Measurements from ENCODE around the gene LAMC3. TPM values are rescaled to one million over a fixed set of nuclear protein-coding genes. Genes with fewer than 3 reads are reported as not detected.

LAMC3 gene
- total RNA-seq, 1 donor from 2014 or later, result not detected

DNA sequence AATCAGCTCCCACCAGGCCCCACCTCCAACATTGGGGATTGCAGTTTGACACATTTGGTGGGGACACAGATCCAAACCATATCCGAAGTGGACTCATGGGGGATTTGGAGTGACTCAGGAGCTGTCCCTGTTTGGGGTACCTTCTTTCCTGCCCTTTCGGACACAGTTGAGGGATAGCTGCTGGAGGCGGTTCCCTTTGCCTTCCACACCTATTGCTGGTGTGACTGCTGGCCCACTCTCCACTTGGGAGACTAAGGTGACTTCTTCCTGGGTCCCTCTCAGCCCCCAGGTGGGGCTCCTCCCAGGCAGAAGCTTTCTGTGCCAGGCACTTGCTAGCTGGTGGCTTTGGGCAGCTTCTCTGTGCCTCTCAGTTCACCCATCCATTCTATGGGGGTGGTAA, 26.6 kb downstream of the LAMC3 start:
- Histone ChIP-seq H4K20me1 (ENCODE audit: low read depth) (no peaks in the 10 kb centered on the region), H3K79me2 (ENCODE audit: low read depth) (no peaks in the 10 kb centered on the region), H3K4me3 (no peak overlapping the region), H3K4me1 (peaks cover 8% of the 10 kb centered on the region), H3K9ac (no peak overlapping the region), H3F3A (ENCODE audit: low read depth) (no peaks in the 10 kb centered on the region), H3K4me2 (no peak overlapping the region), H3K9me3 (ENCODE audit: low read depth) (no peaks in the 10 kb centered on the region), H2AFZ (replicated peaks) (no peak overlapping the region), H3K36me3 (no peaks in the 10 kb centered on the region), H3K27me3 (no peaks in the 10 kb centered on the region), H3K27ac (no peak overlapping the region)
- TF ChIP-seq EZH2phosphoT487 (IDR thresholded peaks at IDR 0.05) (no peak), EZH2 (IDR thresholded peaks at IDR 0.05) (no peak)
- TF ChIP-seq, protein P1, sequence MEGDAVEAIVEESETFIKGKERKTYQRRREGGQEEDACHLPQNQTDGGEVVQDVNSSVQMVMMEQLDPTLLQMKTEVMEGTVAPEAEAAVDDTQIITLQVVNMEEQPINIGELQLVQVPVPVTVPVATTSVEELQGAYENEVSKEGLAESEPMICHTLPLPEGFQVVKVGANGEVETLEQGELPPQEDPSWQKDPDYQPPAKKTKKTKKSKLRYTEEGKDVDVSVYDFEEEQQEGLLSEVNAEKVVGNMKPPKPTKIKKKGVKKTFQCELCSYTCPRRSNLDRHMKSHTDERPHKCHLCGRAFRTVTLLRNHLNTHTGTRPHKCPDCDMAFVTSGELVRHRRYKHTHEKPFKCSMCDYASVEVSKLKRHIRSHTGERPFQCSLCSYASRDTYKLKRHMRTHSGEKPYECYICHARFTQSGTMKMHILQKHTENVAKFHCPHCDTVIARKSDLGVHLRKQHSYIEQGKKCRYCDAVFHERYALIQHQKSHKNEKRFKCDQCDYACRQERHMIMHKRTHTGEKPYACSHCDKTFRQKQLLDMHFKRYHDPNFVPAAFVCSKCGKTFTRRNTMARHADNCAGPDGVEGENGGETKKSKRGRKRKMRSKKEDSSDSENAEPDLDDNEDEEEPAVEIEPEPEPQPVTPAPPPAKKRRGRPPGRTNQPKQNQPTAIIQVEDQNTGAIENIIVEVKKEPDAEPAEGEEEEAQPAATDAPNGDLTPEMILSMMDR (IDR thresholded peaks at IDR 0.05), result no peak
- H3K4me3 Mint-ChIP-seq, result no peak overlapping the region
- DNase-seq (ENCODE audit: low spot score), result no peak
- no peaks in the 10 kb centered on the region for H3K36me3 Mint-ChIP-seq
- H3K27ac Mint-ChIP-seq, result no peak overlapping the region
- H3K27me3 Mint-ChIP-seq (ENCODE audit: insufficient read depth, low read depth), result peaks cover 10% of the 10 kb centered on the region
- no peaks in the 10 kb centered on the region for H3K9me3 Mint-ChIP-seq
- peaks cover 26% of the 10 kb centered on the region for H3K4me1 Mint-ChIP-seq

DNA sequence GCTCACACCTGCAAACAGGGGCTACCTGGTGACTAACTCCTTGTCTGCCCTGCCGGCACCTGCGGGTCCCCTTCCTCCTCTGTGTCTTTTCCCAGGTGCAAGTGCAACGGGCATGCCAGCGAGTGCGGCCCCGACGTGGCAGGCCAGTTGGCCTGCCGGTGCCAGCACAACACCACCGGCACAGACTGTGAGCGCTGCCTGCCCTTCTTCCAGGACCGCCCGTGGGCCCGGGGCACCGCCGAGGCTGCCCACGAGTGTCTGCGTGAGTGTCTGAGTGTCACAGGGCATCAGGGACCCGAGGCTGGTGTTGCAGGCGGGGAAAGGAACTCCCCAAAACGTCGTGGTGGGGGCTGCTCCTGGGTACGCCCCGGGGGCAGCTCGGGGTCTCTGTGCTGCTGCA, 27.1 kb downstream of the LAMC3 start:
- Histone ChIP-seq H3K36me3 (no peaks in the 10 kb centered on the region), H3K79me2 (ENCODE audit: low read depth) (no peaks in the 10 kb centered on the region), H4K20me1 (ENCODE audit: low read depth) (no peaks in the 10 kb centered on the region), H2AFZ (replicated peaks) (no peak overlapping the region), H3K4me2 (no peak overlapping the region), H3K4me1 (peaks cover 4% of the 10 kb centered on the region), H3K27ac (no peak overlapping the region), H3K9ac (no peak overlapping the region), H3K9me3 (ENCODE audit: low read depth) (no peaks in the 10 kb centered on the region), H3K27me3 (no peaks in the 10 kb centered on the region), H3F3A (ENCODE audit: low read depth) (no peaks in the 10 kb centered on the region), H3K4me3 (no peak overlapping the region)
- Mint-ChIP-seq H3K36me3 (no peaks in the 10 kb centered on the region), H3K4me3 (no peak overlapping the region), H3K4me1 (peaks cover 20% of the 10 kb centered on the region), H3K9me3 (no peaks in the 10 kb centered on the region), H3K27ac (no peak overlapping the region), H3K27me3 (ENCODE audit: insufficient read depth, low read depth) (peaks cover 10% of the 10 kb centered on the region)
- TF ChIP-seq EZH2 (IDR thresholded peaks at IDR 0.05) (no peak), EZH2phosphoT487 (IDR thresholded peaks at IDR 0.05) (no peak)
- TF ChIP-seq, protein P1 (IDR thresholded peaks at IDR 0.05), result no peak
- no peak for DNase-seq (ENCODE audit: low spot score)

DNA sequence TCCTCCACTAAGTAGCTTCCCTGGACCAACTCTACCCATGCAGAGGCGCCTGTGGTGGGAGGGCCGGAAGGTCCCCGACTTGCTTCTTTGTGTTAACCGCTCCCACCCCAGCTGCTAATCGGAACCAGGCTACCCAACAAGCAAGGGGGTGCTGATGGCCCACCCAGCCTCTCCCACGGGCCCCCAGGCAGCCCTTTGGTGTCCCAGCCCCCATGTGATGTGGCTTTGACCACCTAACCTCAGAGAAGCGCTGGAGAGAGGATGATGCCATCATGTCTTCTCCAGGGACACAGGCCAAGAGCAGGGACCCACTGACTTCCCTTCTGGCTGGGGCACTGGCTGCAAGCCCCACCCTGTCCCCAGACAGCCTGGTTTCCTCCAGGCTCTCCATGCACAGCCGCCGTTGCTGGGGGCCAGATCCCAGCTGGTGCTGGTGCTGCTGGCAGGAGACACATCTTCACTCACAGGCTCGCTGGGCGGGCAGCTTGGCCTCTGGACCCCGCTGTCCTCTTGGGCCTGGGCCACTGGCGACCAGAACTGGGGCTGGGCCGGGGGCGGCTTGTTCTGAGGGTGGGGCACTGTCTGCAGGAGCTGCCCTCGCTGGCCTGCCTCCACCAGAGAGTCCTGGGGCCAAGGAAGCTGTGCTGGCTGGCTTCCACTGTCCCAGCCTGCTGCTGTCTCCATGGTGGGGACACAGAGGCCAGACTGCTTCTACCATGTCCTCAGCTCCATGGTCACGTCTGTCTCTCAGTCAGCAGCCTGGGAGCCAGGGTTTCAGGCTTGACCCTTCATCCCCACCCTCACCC, 27.8 kb downstream of the LAMC3 start:
- Histone ChIP-seq H3K9me3 (ENCODE audit: low read depth) (no peaks in the 10 kb centered on the region), H2AFZ (replicated peaks) (peak overlapping the region; percentile 85), H3F3A (ENCODE audit: low read depth) (no peaks in the 10 kb centered on the region), H3K9ac (no peak overlapping the region), H3K4me2 (no peak overlapping the region), H3K27me3 (no peaks in the 10 kb centered on the region), H3K4me3 (no peak overlapping the region), H3K4me1 (no peaks in the 10 kb centered on the region), H3K36me3 (no peaks in the 10 kb centered on the region), H3K79me2 (ENCODE audit: low read depth) (no peaks in the 10 kb centered on the region), H3K27ac (no peak overlapping the region), H4K20me1 (ENCODE audit: low read depth) (no peaks in the 10 kb centered on the region)
- H3K27me3 Mint-ChIP-seq (ENCODE audit: insufficient read depth, low read depth), result peaks cover 10% of the 10 kb centered on the region
- H3K36me3 Mint-ChIP-seq, result no peaks in the 10 kb centered on the region
- no peak overlapping the region for H3K27ac Mint-ChIP-seq
- TF ChIP-seq EZH2phosphoT487 (IDR thresholded peaks at IDR 0.05), result no peak
- TF ChIP-seq EZH2 (IDR thresholded peaks at IDR 0.05), result no peak
- TF ChIP-seq, protein P1 (IDR thresholded peaks at IDR 0.05), result no peak
- no peak overlapping the region for H3K4me3 Mint-ChIP-seq
- no peaks in the 10 kb centered on the region for H3K9me3 Mint-ChIP-seq
- DNase-seq (ENCODE audit: low spot score), result no peak
- peaks cover 15% of the 10 kb centered on the region for H3K4me1 Mint-ChIP-seq

All from neural progenitor cell (in vitro differentiated cells).